Muscle of leg (tissue), 11 donors: ENCODE data around the gene UBL7. TPM values are rescaled to one million over a fixed set of nuclear protein-coding genes. Genes with fewer than 3 reads are reported as not detected.

Experiments used
- DNase-seq: peaks from one replicate; pipeline ENCODE4 v3.0.0; 2013
- H3K27ac ChIP-seq: one replicate; pipeline ENCODE4 v1.5.1; 2013; ENCODE audit warnings: mild to moderate bottlenecking, low read length, control low read depth
- H3K27me3 ChIP-seq: one replicate; pipeline ENCODE4 v1.6.1; 2013; ENCODE audit warnings: low read length; ENCODE audit not compliant: control insufficient read depth, insufficient read depth
- H3K36me3 ChIP-seq: one replicate; pipeline ENCODE4 v1.6.1; 2013; ENCODE audit warnings: low read length; ENCODE audit not compliant: control insufficient read depth, insufficient read depth
- H3K4me1 ChIP-seq: one replicate; pipeline ENCODE4 v1.6.1; 2013; ENCODE audit warnings: low read length; ENCODE audit not compliant: control insufficient read depth, insufficient read depth
- H3K4me3 ChIP-seq: one replicate; pipeline ENCODE4 v1.5.1; 2013; ENCODE audit warnings: low read length, control low read depth
- H3K9me3 ChIP-seq: replicated peaks from 2 replicates; pipeline ENCODE4 v1.6.1; 2013; ENCODE audit warnings: low read depth, low read length; ENCODE audit not compliant: control insufficient read depth
- WGBS: methylation state at CpG from one replicate; pipeline ENCODE4 v1.1.5; 2013; ENCODE audit warnings: missing lambda C conversion rate; ENCODE audit not compliant: insufficient coverage; 5-methylcytosine and 5-hydroxymethylcytosine counted together
- polyA plus RNA-seq, 8 donors: library from polyadenylated mRNA; unstranded; fragments of 120-200 nt; gene quantifications; one replicate each; pipeline versions ENCODE4 v1.2.1 to v1.2.3, GENCODE V29; 2013; ENCODE audit warnings: inconsistent platforms in 1 of 8, low replicate concordance in 1 of 8; ENCODE audit not compliant: insufficient read length in 8 of 8, insufficient read depth in 1 of 8
- total RNA-seq: library from RNA; stranded (reverse); fragments of 120-200 nt; gene quantifications from one replicate; pipeline ENCODE4 v1.2.4, GENCODE V29; 2013

Gene UBL7
- total and polyA plus RNA-seq, 9 donors: 30.6 to 38.8 (median 36.3) TPM

DNA sequence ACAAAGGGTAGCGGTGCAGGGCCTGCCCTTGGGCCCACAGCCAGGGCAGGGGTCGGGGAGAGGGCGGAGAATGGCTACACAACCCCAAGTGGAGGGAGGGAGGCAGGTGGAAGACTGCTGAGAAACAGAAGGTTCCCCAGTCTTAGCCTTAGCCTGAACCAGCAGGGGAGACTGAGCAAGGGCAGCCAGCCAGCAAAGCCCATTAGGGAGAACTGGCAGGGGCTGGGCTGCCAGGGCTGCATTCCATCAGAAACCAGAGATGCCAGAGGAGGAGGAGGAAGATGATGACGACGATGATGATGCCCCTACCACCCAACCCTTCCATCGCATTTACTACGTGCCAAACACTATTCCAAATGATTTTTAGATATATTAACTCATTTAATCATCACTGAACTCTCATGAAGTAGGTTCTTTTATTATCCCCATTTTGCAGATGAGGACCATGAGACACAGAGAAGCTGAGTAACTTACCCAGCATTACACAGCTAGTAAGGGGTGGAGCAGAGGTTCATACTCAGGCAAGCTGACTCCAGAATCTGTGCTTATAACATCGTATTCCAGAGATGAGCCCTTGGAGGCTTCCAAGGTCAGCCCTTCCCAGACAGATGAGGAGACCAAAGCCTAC lies 35.9 kb downstream of the UBL7 start:
- no peak overlapping the region for H3K4me3 ChIP-seq
- DNase-seq: no peak
- H3K4me1 ChIP-seq: peaks cover 38% of the 10 kb centered on the region
- H3K9me3 ChIP-seq: no peaks in the 10 kb centered on the region
- H3K36me3 ChIP-seq: no peaks in the 10 kb centered on the region
- no peak overlapping the region for H3K27ac ChIP-seq
- peaks cover 5% of the 10 kb centered on the region for H3K27me3 ChIP-seq
- WGBS: 77% methylated on average over 4 of the region's 8 CpGs

DNA sequence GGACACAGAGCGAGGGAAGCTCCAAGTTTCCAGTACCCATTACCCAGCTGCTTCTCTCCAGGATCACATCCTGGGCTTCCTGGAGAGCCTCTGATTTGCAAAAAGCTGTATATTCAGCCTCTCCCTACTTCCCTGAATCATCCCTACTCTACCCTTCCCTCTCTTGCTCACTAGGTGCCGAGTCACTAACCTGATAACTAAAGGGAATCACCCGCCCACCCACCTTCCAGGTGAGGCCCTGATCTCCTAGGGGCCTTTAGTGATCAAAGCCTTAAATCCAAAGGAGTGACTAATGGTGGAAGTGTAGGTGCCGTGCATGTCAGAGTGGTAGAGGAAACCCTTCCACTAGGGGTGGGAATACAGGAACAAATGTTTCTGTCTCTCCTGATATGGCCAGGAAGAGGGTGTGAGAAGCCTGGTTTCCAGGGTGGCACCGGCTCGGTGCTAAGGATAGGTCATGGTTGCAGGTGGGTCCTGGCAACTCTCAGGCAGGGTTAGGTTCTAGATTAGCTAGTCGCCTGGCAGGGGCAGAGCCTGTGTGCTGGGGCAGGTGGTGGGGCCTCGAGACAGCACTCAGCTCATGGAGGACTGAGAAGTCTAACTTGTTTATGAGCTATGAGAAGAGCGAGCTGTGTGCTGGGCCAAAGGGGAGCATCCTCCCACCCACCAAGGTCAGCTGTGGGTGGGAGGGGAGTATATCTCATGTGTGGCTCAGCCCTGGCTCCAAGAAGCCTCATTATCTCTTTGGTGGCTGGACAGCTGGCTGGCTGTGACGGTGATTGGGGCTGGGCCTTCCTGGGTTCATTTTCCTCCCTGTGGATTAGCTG lies 37.3 kb downstream of the UBL7 start:
- WGBS: 71% methylated on average over 5 of the region's 10 CpGs
- H3K27me3 ChIP-seq: no peaks in the 10 kb centered on the region
- H3K4me1 ChIP-seq: peaks cover 29% of the 10 kb centered on the region
- H3K36me3 ChIP-seq: no peaks in the 10 kb centered on the region
- no peak for DNase-seq
- H3K9me3 ChIP-seq: no peaks in the 10 kb centered on the region
- peak overlapping the region; percentile 13 for H3K27ac ChIP-seq
- H3K4me3 ChIP-seq: no peak overlapping the region

DNA sequence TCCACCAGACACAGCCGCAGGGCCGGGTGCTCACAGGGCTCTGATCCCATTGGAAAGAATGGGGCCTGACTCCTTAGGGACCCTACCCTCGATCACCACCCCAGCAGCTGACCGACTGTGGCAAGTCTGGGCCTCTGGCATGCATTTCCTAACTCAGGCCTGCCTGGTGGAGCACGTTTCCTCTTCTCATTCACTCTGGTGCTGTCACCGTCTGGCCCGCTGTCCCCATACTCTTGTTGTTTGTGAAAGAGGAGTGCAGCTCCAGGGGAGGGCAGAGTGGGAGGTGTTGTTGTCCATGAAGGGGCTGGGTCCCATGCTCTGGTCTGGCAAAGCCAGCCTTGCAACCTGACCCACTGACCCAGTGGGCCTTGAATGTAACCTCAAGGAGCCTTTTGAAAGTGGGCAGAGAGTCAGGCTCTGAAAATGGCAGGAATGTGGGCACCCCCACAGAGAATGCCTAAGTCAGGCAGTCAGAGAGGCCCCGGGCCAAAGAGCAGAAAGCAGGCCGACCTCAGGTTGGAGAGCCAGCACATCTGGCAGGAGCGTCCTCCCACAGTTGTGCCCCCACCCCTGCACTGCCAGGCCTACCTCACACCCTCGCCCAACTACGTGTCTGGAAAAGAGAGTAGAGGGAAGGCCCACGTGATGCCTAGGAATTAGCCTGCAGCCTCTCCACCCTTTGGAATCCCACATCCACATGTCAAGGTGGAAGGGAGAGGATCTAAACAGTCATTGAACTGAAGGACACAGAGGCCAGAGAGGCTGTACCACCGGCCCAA lies 38.1 kb downstream of the UBL7 start:
- H3K27me3 ChIP-seq: no peaks in the 10 kb centered on the region
- no peak for DNase-seq
- no peak overlapping the region for H3K4me3 ChIP-seq
- peak overlapping the region; percentile 13 for H3K27ac ChIP-seq
- no peaks in the 10 kb centered on the region for H3K9me3 ChIP-seq
- peaks cover 25% of the 10 kb centered on the region for H3K4me1 ChIP-seq
- WGBS: 63% methylated on average over 8 of the region's 14 CpGs
- no peaks in the 10 kb centered on the region for H3K36me3 ChIP-seq

DNA sequence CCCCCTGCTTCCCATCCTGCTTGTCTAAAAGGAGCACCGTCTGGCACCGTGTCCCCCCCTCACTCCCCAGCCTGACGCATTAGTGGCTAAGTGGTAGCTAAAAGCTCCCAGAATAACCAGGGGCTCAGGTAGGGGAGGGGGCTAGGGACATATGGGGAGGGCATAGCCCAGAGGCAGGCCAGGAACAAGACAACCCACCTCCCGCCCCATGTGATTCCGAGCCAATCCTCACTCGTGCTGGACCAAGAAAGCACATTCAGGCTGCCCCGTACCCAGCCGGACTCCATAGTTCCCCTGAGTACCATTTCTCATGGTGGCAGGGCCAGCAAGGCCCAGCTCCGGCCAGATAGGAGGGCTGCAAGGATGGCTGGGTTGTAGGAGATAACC lies 38.7 kb downstream of the UBL7 start:
- H3K4me3 ChIP-seq: no peak overlapping the region
- H3K4me1 ChIP-seq: peaks cover 29% of the 10 kb centered on the region
- no peaks in the 10 kb centered on the region for H3K27me3 ChIP-seq
- 43% methylated on average over 5 of the region's 9 CpGs for WGBS
- DNase-seq: no peak
- H3K27ac ChIP-seq: no peak overlapping the region
- no peaks in the 10 kb centered on the region for H3K9me3 ChIP-seq
- peaks cover 3% of the 10 kb centered on the region for H3K36me3 ChIP-seq

DNA sequence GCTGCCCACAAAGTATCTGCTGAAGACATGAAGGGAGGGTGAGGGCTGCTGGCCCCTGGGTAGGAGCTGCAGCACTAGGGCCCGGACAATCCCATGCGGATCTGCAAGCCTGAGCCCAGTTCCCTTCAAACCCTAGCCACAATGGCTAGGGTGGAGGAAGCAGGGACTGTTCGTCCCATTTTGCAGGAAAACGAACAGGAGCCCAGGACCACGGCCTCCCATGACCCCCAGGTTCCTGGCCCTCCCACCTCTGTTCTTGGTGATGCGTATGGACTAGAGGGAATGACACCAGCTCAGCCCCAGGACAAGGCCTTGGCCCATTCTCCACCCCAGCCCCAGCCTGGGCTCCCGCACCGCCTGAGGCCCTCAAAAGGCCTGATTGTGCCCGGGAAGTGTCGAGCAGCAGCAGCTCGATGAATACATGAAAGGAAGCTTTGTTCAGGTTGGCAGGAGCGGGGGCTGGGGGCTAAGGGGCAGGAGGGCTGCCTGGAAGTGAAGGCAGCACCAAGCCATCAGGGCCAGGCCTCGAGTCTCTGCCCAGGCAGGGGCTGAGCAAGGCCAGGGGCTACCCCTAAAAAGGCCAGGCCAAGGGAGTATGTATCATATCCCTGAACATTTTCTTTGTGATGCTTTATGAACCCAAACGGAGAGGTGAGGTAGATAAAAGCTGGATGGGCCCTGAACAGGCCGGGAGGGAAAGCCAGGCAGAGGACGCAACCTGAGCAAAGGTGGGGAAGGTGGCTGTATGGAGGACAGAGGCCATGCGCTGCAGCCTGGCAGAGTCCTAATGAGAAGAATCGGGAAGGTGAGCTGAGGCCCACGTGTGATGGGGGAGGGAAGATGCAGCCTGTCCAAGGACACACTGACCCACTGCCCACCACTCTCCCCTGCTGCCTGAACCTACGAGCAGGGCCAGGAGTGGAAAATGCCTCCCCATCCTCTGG lies 39.4 kb downstream of the UBL7 start:
- Histone ChIP-seq H3K4me3 (no peak overlapping the region), H3K27ac (no peak overlapping the region), H3K36me3 (peaks cover 3% of the 10 kb centered on the region), H3K27me3 (no peaks in the 10 kb centered on the region), H3K4me1 (peaks cover 36% of the 10 kb centered on the region), H3K9me3 (no peaks in the 10 kb centered on the region)
- 79% methylated on average over 15 of the region's 20 CpGs for WGBS
- no peak for DNase-seq

DNA sequence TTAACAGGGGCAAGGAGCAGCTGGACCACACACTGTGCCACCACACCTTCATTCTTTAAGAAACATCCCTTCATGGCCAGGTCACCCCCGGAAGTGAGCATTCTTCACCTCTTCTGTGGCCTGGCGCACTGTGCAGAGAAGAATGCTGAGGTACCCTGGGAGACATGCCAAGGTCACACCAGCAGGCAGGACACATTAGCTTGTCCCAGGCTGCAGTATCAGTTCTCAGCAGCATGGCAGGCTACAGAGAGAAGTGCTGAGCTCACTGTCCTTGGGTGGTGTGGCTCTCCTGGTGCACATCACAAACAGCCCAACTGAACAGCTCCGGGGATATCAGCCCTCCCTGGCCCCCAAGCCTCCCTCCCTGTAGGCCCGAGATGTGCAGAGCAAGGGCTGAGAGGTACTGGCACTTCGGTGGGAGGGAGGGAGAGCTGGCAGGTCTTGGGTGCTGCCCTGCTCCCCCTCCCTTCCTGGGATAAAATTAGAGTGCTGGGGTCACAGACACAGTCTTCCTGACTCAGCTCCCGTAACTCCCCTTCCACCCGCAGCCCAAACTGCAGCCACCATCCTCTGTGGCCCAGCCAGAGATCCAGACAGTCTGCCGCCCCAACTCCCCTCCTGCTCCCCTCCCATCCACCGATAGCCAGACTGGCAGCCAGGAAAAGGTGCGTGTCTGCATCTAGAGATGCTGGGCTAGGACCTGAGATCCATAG lies 40.6 kb downstream of the UBL7 start:
- no peak for DNase-seq

DNA sequence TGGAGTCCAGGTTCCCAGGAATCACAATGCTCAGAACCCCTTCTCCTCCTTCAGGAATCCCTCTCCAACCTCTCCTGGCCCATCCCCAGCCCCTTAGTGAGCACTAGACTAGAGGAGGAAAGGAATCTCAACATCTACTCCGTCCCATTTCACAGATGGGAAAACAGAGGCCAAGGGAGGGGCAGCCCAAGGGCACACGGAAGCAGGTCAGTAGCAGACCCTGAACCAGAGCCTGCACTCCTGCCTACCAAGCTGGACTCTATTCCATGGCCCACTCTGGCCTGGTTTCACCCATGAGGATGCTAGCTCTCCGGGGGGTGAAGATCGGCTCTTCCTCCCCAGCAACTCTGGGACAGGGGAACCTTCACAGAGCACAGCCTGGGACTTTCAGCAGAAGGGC lies 41.5 kb downstream of the UBL7 start:
- DNase-seq: no peak
- no peaks in the 10 kb centered on the region for H3K27me3 ChIP-seq
- peaks cover 14% of the 10 kb centered on the region for H3K36me3 ChIP-seq
- no peak overlapping the region for H3K4me3 ChIP-seq
- 100% methylated on average over 1 of the region's 4 CpGs for WGBS
- H3K4me1 ChIP-seq: peaks cover 42% of the 10 kb centered on the region
- no peak overlapping the region for H3K27ac ChIP-seq
- H3K9me3 ChIP-seq: no peaks in the 10 kb centered on the region

More for the DNA sequence above, 40.6 kb downstream of the UBL7 start:
- 48% methylated on average over 7 of the region's 10 CpGs for WGBS
- Histone ChIP-seq H3K9me3 (no peaks in the 10 kb centered on the region), H3K27me3 (no peaks in the 10 kb centered on the region), H3K4me3 (no peak overlapping the region), H3K27ac (no peak overlapping the region), H3K4me1 (peaks cover 42% of the 10 kb centered on the region), H3K36me3 (peaks cover 7% of the 10 kb centered on the region)

DNA sequence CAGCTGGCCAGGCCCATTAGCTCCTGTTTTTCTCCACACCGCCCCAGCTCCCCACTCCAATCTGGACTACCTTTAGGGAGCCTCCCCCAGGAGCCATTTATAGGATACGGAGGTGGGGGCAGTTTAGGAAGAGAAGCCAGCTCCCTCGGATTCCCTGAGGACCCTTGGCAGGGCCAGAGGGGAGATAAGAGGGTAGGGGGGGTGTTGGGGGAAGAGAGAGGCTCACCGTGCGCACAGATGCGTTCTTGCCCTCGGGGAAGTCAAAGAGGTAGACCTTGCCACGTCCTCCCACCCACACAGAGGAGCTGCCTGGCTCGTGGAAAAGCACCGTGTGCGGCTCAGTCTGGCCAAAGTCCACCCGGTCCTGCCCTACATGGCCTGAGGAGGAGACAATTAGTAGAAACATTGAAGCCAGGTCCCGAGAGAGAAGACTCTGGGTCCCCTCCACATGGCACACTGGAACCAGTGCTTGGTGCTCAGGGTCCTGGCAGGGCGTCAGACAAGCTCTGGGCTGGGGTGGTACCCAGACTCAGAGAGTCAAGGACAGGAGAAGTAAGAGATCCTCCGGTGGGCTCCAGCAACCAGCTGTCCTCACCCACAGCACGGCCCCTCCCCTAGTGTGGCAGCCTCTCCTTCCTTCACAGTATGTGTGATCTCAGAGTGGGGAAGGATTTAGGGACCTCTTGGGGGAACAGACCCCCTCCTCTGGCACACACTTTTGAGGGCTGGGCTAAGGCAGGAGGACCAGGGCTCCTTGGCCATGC lies 42.2 kb downstream of the UBL7 start:
- DNase-seq: no peak
- Histone ChIP-seq H3K36me3 (peaks cover 16% of the 10 kb centered on the region), H3K4me1 (peaks cover 38% of the 10 kb centered on the region), H3K27me3 (no peaks in the 10 kb centered on the region), H3K9me3 (no peaks in the 10 kb centered on the region), H3K27ac (no peak overlapping the region), H3K4me3 (no peak overlapping the region)
- WGBS: no CpG with 5 or more reads among the region's 16 CpGs

DNA sequence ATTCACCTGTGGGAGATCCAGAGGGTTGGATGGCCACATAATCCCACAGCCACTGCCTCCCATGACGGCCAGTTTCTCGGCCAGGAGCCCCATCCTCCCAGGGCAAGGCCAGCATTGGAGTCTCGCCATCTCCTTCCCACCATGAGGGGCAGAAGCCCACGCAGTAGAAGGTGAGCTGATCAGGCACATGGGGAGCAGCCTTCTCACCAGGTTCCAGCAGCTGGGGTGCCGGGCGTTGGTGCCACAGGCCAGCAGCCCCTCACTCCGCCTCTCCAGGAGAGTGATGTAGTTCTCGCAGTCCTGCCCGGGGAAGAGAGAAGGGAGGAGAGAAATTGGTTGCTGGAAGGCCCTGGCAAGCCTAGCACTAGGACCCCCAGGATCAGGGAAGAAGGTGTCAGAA lies 43.3 kb downstream of the UBL7 start:
- Histone ChIP-seq H3K27me3 (no peaks in the 10 kb centered on the region), H3K4me1 (peaks cover 35% of the 10 kb centered on the region), H3K9me3 (no peaks in the 10 kb centered on the region), H3K36me3 (peaks cover 16% of the 10 kb centered on the region), H3K4me3 (no peak overlapping the region), H3K27ac (no peak overlapping the region)
- DNase-seq: no peak
- WGBS: 88% methylated on average over 6 of the region's 9 CpGs
